T-cell (primary cell): ENCODE measurements around the gene RAB36. TPM values are rescaled to one million over a fixed set of nuclear protein-coding genes. Genes with fewer than 3 reads are reported as not detected.

ENCODE experiments used
- ATAC-seq, 4 experiments: fragments of 200-7000 bp in 3 of 4; fragments of 150-1000 bp in 1 of 4; cut with Tn5 transposase; replicated peaks in 1 of 4; 1 replicate in 3 of 4; 2 replicates in 1 of 4; pipeline ENCODE4 v1.10.0; 2021; ENCODE audit warnings: moderate library complexity in 3 of 4, mild to moderate bottlenecking in 2 of 4, moderate number of reproducible peaks in 1 of 4
- CTCF ChIA-PET, 2 donors: fragments of 300-600 bp; sonication (Branson Sonifier 250); formaldehyde crosslinking; loops; one replicate each; lab custom pipeline; 2022; ENCODE audit warnings: antibody characterized with exemption in 2 of 2; lab: Charles Lee
- POLR2A ChIA-PET, 2 donors: fragments of 300-600 bp; sonication (Branson Sonifier 250); formaldehyde crosslinking; loops; one replicate each; lab custom pipeline; 2022; ENCODE audit warnings: antibody characterized with exemption in 2 of 2; lab: Charles Lee
- DNase-seq, 35 experiments: peaks; one replicate each; pipeline versions ENCODE4 v3.0.0 to v3.0.0-alpha.2; 2013 to 2023
- H3K27ac ChIP-seq: one replicate; pipeline ENCODE4 v1.5.1; 2013; ENCODE audit warnings: low read length
- H3K27me3 ChIP-seq, 2 experiments: replicated peaks in 1 of 2; 1 replicate in 1 of 2; 2 replicates in 1 of 2; pipeline versions ENCODE4 v1.6.1 to v1.7.0; 2013; ENCODE audit warnings: low read length in 1 of 2, mixed read lengths in 1 of 2; ENCODE audit not compliant: control insufficient read depth in 2 of 2, insufficient read depth in 2 of 2; ENCODE audit errors: extremely low read depth in 1 of 2
- H3K36me3 ChIP-seq, 2 donors: 1 replicate in 1 of 2; 2 replicates in 1 of 2; pipeline versions ENCODE4 v1.6.1 to v1.7.0; 2013; ENCODE audit warnings: low read length in 1 of 2; ENCODE audit not compliant: control insufficient read depth in 2 of 2, insufficient read depth in 1 of 2; ENCODE audit errors: extremely low read depth in 1 of 2
- H3K4me1 ChIP-seq, 2 experiments: 1 replicate in 1 of 2; 2 replicates in 1 of 2; pipeline versions ENCODE4 v1.6.1 to v1.7.0; 2013; ENCODE audit warnings: low read length in 2 of 2, mixed read lengths in 1 of 2; ENCODE audit not compliant: insufficient read depth in 2 of 2, control insufficient read depth in 1 of 2; ENCODE audit errors: extremely low read depth in 1 of 2
- H3K4me3 ChIP-seq, 2 donors: 1 replicate in 1 of 2; 2 replicates in 1 of 2; pipeline versions ENCODE4 v1.5.1 to v1.7.0; 2013; ENCODE audit warnings: mild to moderate bottlenecking in 2 of 2, low read length in 1 of 2, moderate library complexity in 1 of 2; ENCODE audit not compliant: control insufficient read depth in 1 of 2; ENCODE audit errors: extremely low read depth in 1 of 2
- H3K9me3 ChIP-seq: 2 replicates; pipeline ENCODE4 v1.7.0; 2013
- H3K27ac Mint-ChIP-seq, 2 donors: one replicate each; pipeline ENCODE4 v1.8.0; 2020 to 2021; ENCODE audit warnings: mild to moderate bottlenecking in 2 of 2, mixed read lengths in 2 of 2
- H3K27me3 Mint-ChIP-seq, 2 donors: one replicate each; pipeline ENCODE4 v1.8.0; 2021 to 2022; ENCODE audit warnings: mixed read lengths in 2 of 2
- H3K36me3 Mint-ChIP-seq: one replicate; pipeline ENCODE4 v1.8.0; 2021; ENCODE audit warnings: mixed read lengths
- H3K4me1 Mint-ChIP-seq, 3 donors: one replicate each; pipeline ENCODE4 v1.8.0; 2020 to 2022; ENCODE audit warnings: mixed read lengths in 3 of 3, mild to moderate bottlenecking in 1 of 3
- H3K4me3 Mint-ChIP-seq, 3 donors: one replicate each; pipeline ENCODE4 v1.8.0; 2020 to 2022; ENCODE audit warnings: mild to moderate bottlenecking in 3 of 3, mixed read lengths in 3 of 3, moderate library complexity in 3 of 3
- H3K9me3 Mint-ChIP-seq, 3 donors: one replicate each; pipeline ENCODE4 v1.8.0; 2020 to 2022; ENCODE audit warnings: mixed read lengths in 3 of 3
- WGBS: methylation state at CpG from one replicate; pipeline ENCODE4 v1.1.5; 2013; ENCODE audit warnings: missing lambda C conversion rate; ENCODE audit not compliant: insufficient coverage; 5-methylcytosine and 5-hydroxymethylcytosine counted together
- total RNA-seq, 35 experiments: library from RNA in 6 of 35; stranded (reverse) in 6 of 35; fragments of 120-200 nt in 1 of 35; gene quantifications; one replicate each; pipeline versions ENCODE4 v1.2.1 to v1.2.4 and lab custom pipeline; 2013 to 2026

RAB36 gene
- total RNA-seq (1 to 10 TPM in 1 of 5 donors, under 1 TPM in 4; 0.18 to 1.8 (median 0.47) TPM), total RNA-seq (lab: John Stamatoyannopoulos, UW) (0.08 to 3.8 (median 1.1) reads per million in 29 experiments)
- 0.68 TPM for total RNA-seq (2013)

GRCh38 chr22:23144932-23145877 lies at the start of gene RAB36:
Gene RAB36 (plus strand): TSS chr22:23145477. CDS start chr22:23146617, 1,140 bp downstream.
- Mint-ChIP-seq H3K9me3 (no peaks in the 10 kb centered on the region), H3K27ac (peak within 1 kb of the TSS; percentile 90 to 91), H3K4me3 (peak within 1 kb of the TSS; percentile 70 to 78 (median 74)), H3K4me1 (peaks cover 48 to 57% (median 49%) of the 10 kb centered on the region in 3 donors), H3K27me3 (no peaks in the 10 kb centered on the region), H3K36me3 (no peaks in the 10 kb centered on the region)
- 28% methylated on average over 57 of the region's 62 CpGs for WGBS
- Histone ChIP-seq H3K4me1 (peaks cover 23 to 60% of the 10 kb centered on the region in 2 experiments), H3K4me3 (peak within 1 kb of the TSS in 1 of 2 donors; percentile 46), H3K36me3 (no peaks in the 10 kb centered on the region), H3K27ac (peak within 1 kb of the TSS; percentile 80), H3K27me3 (no peaks in the 10 kb centered on the region), H3K9me3 (no peaks in the 10 kb centered on the region)
- ChIA-PET POLR2A (interaction anchor here in 1 of 2 donors (0.6 to 1.0 kb wide), 2 partner anchors 9 to 26 kb away, joined by 3 to 7 read pairs; no protein-coding TSS in a partner anchor), CTCF (interaction anchor here in 1 of 2 donors (0.7 to 1.1 kb wide), 7 partner anchors 9 to 134 kb away, joined by 3 to 8 read pairs (median 3); partner anchors contain the start of gene BCR)
- ATAC-seq: peak; percentile 51 to 61 (median 56)
- DNase-seq: peak; percentile 65 to 96 (median 85)

- ChIA-PET CTCF (no interaction called here), POLR2A (no interaction called here)
- no peak for ATAC-seq
- H3K27me3 Mint-ChIP-seq: no peaks in the 10 kb centered on the region
- H3K36me3 Mint-ChIP-seq: no peaks in the 10 kb centered on the region
- no peak overlapping the region for H3K27ac ChIP-seq
- no peaks in the 10 kb centered on the region for H3K9me3 Mint-ChIP-seq
- 96% methylated on average over 42 of the region's 45 CpGs for WGBS
- no peak overlapping the region for H3K4me3 ChIP-seq
- no peaks in the 10 kb centered on the region for H3K36me3 ChIP-seq
- no peaks in the 10 kb centered on the region for H3K9me3 ChIP-seq
- no peaks in the 10 kb centered on the region for H3K4me1 Mint-ChIP-seq
- peaks cover 0 to 2% of the 10 kb centered on the region in 2 experiments for H3K27me3 ChIP-seq
- DNase-seq: no peak
- H3K4me1 ChIP-seq: no peaks in the 10 kb centered on the region
- H3K4me3 Mint-ChIP-seq: no peak overlapping the region
- H3K27ac Mint-ChIP-seq: no peak overlapping the region
Observed at GRCh38 chr22:23095733-23096342, 49.4 kb upstream of the RAB36 start.

GRCh38 chr22:23097412-23098229 lies 47.7 kb upstream of the RAB36 start:
- Mint-ChIP-seq H3K4me1 (no peaks in the 10 kb centered on the region), H3K4me3 (no peak overlapping the region), H3K9me3 (no peaks in the 10 kb centered on the region), H3K27ac (no peak overlapping the region), H3K36me3 (no peaks in the 10 kb centered on the region), H3K27me3 (no peaks in the 10 kb centered on the region)
- DNase-seq: no peak
- no peaks in the 10 kb centered on the region for H3K9me3 ChIP-seq
- POLR2A ChIA-PET: no interaction called here
- peaks cover 0 to 2% of the 10 kb centered on the region in 2 experiments for H3K27me3 ChIP-seq
- H3K4me3 ChIP-seq: no peak overlapping the region
- CTCF ChIA-PET: no interaction called here
- H3K4me1 ChIP-seq: no peaks in the 10 kb centered on the region
- H3K27ac ChIP-seq: no peak overlapping the region
- ATAC-seq: no peak
- no peaks in the 10 kb centered on the region for H3K36me3 ChIP-seq
- 95% methylated on average over 14 of the region's 16 CpGs for WGBS

- Mint-ChIP-seq H3K9me3 (no peaks in the 10 kb centered on the region), H3K36me3 (no peaks in the 10 kb centered on the region), H3K4me3 (no peak overlapping the region), H3K27ac (no peak overlapping the region), H3K27me3 (no peaks in the 10 kb centered on the region), H3K4me1 (no peaks in the 10 kb centered on the region)
- DNase-seq: no peak
- peaks cover 0 to 2% of the 10 kb centered on the region in 2 experiments for H3K27me3 ChIP-seq
- no peaks in the 10 kb centered on the region for H3K36me3 ChIP-seq
- no peaks in the 10 kb centered on the region for H3K4me1 ChIP-seq
- H3K27ac ChIP-seq: no peak overlapping the region
- ChIA-PET CTCF (no interaction called here), POLR2A (no interaction called here)
- ATAC-seq: no peak
- no CpG with 5 or more reads among the region's 5 CpGs for WGBS
- no peak overlapping the region for H3K4me3 ChIP-seq
- H3K9me3 ChIP-seq: no peaks in the 10 kb centered on the region
Observed at GRCh38 chr22:23098230-23098705, 47.0 kb upstream of the RAB36 start.

GRCh38 chr22:23098718-23099530 lies 46.4 kb upstream of the RAB36 start:
- ChIA-PET POLR2A (no interaction called here), CTCF (no interaction called here)
- Histone ChIP-seq H3K4me1 (no peaks in the 10 kb centered on the region), H3K4me3 (no peak overlapping the region), H3K27ac (no peak overlapping the region), H3K36me3 (no peaks in the 10 kb centered on the region), H3K27me3 (peaks cover 0 to 2% of the 10 kb centered on the region in 2 experiments), H3K9me3 (no peaks in the 10 kb centered on the region)
- Mint-ChIP-seq H3K36me3 (no peaks in the 10 kb centered on the region), H3K9me3 (no peaks in the 10 kb centered on the region), H3K27me3 (no peaks in the 10 kb centered on the region), H3K4me1 (no peaks in the 10 kb centered on the region), H3K4me3 (no peak overlapping the region), H3K27ac (no peak overlapping the region)
- no peak for ATAC-seq
- WGBS: 84% methylated on average over 28 of the region's 28 CpGs
- no peak for DNase-seq
